Measurements from ENCODE around the gene PHACTR3.
A peak's percentile ranks its signal among the peaks of the same experiment; 100 is the strongest.

DNA sequence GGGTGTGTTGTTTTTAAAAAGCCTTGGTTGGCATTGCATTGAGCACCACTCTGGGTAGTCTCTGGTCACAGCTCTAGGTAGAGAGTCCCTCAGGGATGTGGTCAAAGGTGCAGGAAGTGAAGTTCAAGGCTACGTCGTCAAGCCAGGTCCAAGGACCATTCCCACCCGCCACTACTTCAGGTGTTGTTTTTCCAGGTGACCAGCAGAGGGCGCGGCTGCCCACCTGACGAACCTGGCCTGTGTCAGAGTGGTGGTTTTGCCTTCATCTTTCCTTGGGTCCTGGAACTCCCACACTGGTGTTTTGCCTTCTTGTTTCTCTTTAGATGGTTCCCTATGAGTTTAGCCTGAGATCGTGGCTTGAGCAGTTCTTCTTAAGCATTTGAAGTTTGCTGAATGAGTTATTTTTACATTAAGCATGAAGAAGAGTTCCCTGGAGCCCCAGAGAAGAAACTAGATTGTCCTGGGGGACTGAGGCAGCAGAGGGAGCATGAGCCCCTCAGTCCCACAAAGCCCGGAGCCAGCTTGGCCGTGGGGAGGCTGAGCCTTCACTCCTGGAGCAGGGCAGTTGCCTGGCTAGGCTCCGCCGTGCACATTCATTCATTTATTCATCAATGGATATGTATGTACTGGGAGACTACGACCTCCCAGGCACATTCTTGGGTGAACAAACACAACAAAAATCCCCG is 5.6 kb upstream of the PHACTR3 start:
- TF ChIP-seq, protein P1, sequence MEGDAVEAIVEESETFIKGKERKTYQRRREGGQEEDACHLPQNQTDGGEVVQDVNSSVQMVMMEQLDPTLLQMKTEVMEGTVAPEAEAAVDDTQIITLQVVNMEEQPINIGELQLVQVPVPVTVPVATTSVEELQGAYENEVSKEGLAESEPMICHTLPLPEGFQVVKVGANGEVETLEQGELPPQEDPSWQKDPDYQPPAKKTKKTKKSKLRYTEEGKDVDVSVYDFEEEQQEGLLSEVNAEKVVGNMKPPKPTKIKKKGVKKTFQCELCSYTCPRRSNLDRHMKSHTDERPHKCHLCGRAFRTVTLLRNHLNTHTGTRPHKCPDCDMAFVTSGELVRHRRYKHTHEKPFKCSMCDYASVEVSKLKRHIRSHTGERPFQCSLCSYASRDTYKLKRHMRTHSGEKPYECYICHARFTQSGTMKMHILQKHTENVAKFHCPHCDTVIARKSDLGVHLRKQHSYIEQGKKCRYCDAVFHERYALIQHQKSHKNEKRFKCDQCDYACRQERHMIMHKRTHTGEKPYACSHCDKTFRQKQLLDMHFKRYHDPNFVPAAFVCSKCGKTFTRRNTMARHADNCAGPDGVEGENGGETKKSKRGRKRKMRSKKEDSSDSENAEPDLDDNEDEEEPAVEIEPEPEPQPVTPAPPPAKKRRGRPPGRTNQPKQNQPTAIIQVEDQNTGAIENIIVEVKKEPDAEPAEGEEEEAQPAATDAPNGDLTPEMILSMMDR (IDR thresholded peaks at IDR 0.05; ENCODE audit: low read depth, low read length, missing input control), result peak; percentile 60
- TF ChIP-seq SP1 (IDR thresholded peaks at IDR 0.05) (no peak), EGR1 (IDR thresholded peaks at IDR 0.05; ENCODE audit: low read depth in 2 of 2) (no peak), FOXA2 (IDR thresholded peaks at IDR 0.05) (no peak)
- TF ChIP-seq, protein P2, sequence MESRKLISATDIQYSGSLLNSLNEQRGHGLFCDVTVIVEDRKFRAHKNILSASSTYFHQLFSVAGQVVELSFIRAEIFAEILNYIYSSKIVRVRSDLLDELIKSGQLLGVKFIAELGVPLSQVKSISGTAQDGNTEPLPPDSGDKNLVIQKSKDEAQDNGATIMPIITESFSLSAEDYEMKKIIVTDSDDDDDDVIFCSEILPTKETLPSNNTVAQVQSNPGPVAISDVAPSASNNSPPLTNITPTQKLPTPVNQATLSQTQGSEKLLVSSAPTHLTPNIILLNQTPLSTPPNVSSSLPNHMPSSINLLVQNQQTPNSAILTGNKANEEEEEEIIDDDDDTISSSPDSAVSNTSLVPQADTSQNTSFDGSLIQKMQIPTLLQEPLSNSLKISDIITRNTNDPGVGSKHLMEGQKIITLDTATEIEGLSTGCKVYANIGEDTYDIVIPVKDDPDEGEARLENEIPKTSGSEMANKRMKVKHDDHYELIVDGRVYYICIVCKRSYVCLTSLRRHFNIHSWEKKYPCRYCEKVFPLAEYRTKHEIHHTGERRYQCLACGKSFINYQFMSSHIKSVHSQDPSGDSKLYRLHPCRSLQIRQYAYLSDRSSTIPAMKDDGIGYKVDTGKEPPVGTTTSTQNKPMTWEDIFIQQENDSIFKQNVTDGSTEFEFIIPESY (IDR thresholded peaks at IDR 0.05), result no peak

Data from liver (tissue), 3 donors.